Daoy (cell line): ENCODE results near the gene ADGRD2. TPM values are rescaled to one million over a fixed set of nuclear protein-coding genes. Genes with fewer than 3 reads are reported as not detected.
A peak's percentile ranks its signal among the peaks of the same experiment; 100 is the strongest.

ENCODE experiments used
- DNase-seq: peaks from one replicate; pipeline ENCODE4 v3.0.0-alpha.2; 2015; ENCODE audit warnings: low read depth
- total RNA-seq: library from RNA; depleted of rRNA; stranded (reverse); fragments of >200 nt; shearing (Covaris generic); gene quantifications from 2 replicates; pipeline ENCODE4 v1.2.3, GENCODE V29; 2014

ADGRD2 gene
- total RNA-seq, 1 experiment from 2014 or later, result 0.23 TPM

DNA sequence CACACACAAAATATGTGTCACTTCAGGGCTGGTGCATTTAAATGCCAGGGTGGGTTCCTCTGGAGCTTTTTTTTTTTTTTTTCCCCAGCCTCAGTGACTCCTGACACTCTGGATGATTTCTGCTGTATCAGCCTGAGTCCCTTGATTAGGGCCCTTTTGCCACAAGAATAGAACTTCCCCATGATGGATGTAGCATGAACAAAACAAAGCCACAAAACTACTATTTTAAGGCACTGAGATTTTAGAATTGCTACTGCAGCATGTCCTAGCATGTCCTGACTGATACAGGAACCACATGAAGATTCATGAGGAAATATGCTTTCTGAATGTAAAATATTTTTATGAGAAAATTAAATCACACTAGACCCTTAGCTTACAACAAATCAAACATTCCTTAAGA is 13.9 kb upstream of the ADGRD2 start:
- DNase-seq, result no peak

GRCh38 chr9:124437086-124437485 is 13.2 kb upstream of the ADGRD2 start:
- no peak for DNase-seq

GRCh38 chr9:124438091-124438490 is 12.2 kb upstream of the ADGRD2 start:
- DNase-seq, result no peak

- no peak for DNase-seq
These were observed 11.2 kb upstream of the ADGRD2 start for GRCh38 chr9:124439086-124439485.

- DNase-seq, result no peak
These were observed 10.5 kb upstream of the ADGRD2 start for GRCh38 chr9:124439686-124440243.

- DNase-seq, result no peak
These were observed 9.5 kb upstream of the ADGRD2 start for GRCh38 chr9:124440786-124441185.

GRCh38 chr9:124441291-124441690 is 9.0 kb upstream of the ADGRD2 start:
- no peak for DNase-seq

- DNase-seq, result no peak
These were observed 7.9 kb upstream of the ADGRD2 start for GRCh38 chr9:124442379-124442778.

DNA sequence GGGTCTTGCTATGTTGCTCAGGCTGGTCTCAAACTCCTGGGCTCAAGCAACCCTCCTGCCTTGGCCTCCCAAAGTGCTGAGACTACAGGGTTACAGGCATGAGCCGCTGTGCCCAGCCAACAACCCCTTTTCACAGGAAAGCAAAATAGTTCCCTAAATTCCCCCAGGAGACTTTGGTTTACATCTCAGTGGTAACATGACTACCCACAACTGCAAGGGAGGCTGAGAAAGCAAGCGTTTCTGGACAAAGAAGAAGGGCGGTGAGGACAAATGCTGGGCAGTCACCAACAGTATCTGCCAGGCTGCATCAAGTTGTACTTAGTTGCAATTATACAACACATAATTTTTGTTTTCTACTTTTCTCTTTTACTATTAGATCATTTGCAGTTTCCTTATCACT is 7.4 kb upstream of the ADGRD2 start:
- DNase-seq, result no peak

DNA sequence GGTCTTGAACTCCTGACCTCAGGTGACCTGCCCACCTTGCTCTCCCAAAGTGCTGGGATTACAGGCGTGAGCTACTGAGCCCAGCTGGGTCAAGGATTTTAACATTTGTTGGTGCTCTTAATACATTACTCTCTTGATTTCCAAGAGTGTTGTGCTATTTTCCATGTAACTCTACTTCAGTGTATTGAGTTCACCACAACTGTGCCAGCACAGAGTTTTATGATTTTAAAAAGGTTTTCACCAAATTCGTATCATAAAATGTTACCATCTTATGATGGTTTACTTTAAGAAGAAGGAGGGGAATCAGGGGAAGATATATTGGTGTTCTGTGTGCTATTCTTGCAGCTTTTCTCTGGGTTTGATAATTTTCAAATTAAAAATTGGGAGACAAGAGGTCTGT is 6.6 kb upstream of the ADGRD2 start:
- DNase-seq, result no peak

- DNase-seq, result no peak
These were observed 6.1 kb upstream of the ADGRD2 start for GRCh38 chr9:124444166-124444565.

DNA sequence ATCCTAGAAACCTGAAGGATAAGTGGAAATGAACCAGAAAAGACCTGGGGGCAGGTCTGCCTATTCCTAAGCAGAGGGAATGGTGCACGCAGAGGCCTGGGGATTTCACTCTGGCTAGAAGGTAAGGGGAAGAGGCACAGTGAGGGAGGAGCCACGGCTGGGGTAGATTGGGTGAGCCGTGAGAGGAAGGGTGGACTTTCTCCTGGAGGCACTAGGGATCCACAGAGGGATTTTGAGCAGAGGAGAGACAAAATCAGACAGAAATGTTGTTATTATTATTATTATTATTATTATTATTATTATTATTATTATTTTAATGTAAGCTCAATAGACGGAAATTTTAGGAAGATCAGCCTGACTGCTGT is 3.0 kb upstream of the ADGRD2 start:
- no peak for DNase-seq

DNA sequence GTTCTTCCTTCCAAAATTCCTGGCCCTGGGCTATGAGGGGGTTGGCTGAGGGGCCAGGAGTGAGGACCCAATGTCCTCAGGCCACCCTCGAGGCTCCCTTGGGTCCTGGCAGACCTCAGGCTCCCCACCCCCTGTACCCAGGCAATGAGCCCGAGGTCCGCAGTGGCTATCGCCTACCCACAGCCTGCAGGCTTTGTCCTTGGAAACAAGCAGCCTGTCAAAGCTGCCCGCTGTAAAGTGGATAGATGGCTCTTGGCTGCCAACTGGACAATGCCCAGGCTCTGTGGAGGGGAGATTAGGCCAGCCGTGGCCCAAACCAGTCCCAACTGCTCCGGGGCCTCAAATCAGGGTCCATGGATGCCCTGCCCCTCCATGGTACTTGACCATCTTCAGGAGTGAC is 2.2 kb upstream of the ADGRD2 start:
- DNase-seq, result no peak

DNA sequence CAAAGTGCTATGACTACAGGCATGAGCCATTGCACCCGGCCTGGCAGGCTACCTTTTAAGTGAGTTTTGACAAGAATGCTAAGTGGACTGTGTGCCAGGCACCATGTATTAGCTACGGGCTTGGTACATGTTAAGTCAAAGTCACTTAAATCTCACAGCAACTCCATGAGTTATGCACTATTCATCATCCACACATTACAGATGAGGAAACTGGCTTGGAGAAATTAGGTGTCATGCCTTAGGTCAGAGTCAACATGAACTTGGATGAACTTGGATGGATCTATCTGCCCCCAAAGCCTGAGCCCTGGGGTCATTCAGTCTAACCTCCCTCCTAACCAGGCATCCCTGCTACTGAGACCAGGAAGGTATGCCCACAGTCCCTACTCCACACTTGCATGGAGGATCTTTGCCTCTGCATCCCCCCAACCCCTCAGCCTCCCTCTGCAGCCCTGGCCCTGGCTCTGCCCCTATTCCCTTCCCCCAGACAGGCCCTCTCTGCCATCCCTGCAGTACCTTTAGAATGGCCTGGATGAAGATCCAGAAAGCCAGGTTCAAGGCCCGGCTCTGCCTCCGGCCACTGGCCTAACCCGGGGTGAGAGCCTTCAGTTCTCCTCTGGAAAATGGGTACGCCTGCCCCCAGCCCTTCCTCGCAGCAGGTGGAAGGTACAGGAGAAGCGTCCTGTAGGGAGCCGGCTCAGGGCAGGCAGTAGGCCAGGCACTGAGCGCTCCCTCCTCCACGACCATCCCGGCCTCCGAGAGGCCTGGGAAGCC is 685 bp upstream of the ADGRD2 start:
- no peak for DNase-seq

DNA sequence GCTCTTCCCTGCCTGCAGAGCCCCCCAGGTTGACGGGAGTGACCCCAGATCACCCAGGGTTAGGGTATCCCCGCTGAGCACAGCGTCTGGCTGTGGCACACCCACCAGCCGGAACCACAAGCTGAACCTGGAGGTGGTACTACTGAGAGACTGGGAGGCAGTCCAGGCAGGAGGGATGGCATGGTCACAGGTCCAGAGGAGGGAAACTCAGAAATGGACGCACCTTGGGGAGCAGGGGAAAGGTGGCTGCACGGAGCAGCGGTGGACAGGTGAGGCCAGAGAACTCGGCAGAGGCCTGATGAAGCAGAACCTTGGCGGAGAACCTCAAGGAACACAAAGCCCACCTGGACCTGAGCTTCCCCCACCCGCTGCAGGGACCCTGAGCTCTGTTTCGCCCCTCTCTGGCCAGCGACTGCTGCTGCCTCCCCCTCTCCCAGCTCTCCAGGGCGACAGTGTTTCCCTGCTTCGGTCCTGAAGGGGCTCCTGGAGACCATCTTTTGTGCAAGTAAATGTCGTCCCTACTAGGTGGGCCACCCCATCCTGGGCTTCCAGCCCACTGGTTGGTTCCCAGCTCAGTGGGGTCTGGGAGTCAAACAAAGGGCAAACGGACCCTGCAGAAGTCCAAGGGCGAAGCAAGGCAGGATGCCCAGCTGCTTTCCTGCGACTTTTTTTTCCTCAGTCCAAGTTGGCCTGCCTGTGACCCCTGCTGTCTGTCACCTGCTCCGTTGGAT is 845 bp downstream of the ADGRD2 start:
- no peak for DNase-seq

DNA sequence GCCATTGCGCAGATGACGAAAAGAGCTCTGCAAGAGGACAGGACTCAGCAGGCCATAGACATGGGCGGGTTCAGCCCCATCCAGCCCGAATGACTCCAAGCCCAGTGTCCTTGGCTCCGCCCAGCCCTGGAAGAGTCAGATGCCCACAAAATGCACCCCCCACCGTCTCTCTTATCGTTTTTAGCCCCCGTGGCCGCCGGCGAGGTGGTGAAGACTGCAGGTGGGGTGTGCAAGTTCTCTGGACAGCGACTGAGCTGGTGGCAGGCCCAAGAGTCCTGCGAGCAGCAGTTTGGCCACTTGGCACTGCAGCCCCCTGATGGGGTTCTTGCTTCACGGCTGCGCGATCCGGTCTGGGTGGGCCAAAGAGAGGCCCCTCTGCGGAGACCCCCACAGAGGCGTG is 2.1 kb downstream of the ADGRD2 start:
- no peak for DNase-seq

DNA sequence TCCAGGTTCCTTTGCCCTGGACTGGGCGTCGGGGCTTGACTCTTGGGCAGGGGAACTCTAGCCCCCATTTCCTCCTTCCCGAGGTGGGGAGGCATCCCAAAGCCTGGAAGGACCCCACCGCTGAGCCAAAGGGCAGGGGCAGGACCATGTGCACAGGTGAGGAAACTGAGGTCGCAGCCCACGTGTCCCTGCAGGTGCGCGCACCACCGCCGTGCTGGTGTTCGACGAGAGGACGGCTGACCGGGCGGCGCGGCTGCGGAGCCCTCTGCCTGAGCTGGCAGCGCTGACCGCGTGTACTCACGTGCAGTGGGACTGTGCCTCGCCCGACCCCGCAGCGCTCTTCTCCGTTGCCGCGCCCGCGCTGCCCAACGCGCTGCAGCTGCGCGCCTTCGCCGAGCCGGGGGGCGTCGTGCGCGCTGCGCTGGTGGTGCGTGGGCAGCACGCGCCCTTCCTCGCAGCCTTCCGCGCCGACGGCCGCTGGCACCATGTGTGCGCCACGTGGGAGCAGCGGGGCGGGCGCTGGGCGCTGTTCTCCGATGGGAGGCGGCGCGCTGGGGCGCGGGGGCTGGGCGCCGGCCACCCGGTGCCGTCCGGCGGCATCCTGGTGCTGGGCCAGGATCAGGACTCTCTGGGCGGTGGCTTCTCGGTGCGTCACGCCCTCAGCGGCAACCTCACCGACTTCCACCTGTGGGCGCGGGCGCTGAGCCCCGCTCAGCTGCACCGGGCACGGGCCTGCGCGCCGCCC is 2.8 kb downstream of the ADGRD2 start:
- no peak for DNase-seq

DNA sequence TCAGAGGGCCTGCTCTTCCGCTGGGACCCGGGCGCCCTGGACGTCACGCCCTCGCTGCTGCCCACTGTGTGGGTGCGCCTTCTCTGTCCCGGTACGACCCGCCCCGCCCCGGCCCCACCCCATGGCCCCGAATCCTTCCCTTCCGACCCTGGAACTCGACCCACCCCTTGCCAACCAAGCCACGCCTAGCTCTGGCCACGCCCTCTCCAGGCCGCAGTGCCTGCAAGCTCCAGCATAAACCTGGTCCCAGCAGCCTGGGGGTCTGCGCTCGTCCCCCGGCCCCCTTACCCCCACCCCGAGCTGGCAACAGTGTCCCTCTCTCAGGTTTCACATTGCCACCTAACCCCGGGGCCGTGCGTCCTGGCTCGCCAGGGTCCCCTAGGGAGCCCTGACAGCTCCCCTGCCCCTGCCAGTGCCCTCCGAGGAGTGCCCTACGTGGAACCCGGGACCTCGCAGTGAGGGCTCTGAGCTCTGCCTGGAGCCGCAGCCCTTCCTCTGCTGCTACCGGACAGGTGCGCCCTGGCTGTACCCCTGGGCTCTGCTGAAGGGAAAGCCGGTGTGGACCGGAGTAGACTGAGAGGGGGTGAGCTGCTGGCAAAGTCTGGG is 3.4 kb downstream of the ADGRD2 start:
- DNase-seq, result peak; percentile 53

- DNase-seq, result peak; percentile 2
These were observed 4.0 kb downstream of the ADGRD2 start for GRCh38 chr9:124454296-124454695.

DNA sequence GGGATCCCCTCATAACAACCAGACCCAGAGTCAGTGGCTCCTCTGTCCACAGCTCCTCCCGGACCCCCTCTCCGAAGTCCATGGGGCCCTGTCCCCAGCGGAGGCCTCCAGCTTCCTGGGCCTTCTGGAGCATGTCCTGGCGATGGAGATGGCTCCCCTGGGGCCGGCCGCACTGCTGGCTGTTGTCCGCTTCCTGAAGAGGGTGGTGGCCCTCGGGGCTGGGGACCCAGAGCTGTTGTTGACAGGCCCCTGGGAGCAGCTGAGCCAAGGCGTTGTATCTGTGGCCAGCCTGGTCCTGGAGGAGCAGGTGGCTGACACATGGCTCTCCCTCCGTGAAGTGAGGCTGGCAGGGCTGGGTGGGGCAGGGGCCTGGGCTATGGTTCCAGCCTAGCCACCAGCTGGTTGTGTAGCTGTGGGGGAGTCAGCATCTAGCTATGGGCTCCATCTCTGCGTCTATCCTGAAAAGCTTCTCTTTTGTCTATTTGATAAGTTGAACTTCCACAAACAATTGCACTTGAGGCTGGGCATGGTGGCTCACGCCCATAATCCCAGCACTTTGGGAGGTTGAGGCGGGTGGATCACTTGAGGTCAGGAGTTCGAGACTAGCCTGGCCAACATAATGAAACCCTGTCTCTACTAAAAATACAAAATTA is 4.7 kb downstream of the ADGRD2 start:
- DNase-seq, result peak; percentile 2

- DNase-seq, result peak; percentile 3
These were observed 5.6 kb downstream of the ADGRD2 start for GRCh38 chr9:124455820-124456219.
